OCI-LY3 (cell line): Measurements from ENCODE around the gene PMM2.

Experiments used
- H2AFZ ChIP-seq: fragments of 200-600, 300-600 bp; shearing (Covaris generic); 2 replicates; pipeline ENCODE4 v1.6.0; 2014; ENCODE audit warnings: antibody characterized with exemption, low read depth, low read length
- H3K27ac ChIP-seq: fragments of 200-600, 300-600 bp; sonication (generic); 2 replicates; pipeline ENCODE4 v1.5.1; 2014; ENCODE audit warnings: mild to moderate bottlenecking, low read length, moderate library complexity, mixed read lengths
- H3K27me3 ChIP-seq: fragments of 200-600, 300-600 bp; sonication (generic); 2 replicates; pipeline ENCODE4 v1.6.1; 2014; ENCODE audit warnings: low read depth, low read length, mixed read lengths
- H3K36me3 ChIP-seq: fragments of 200-600, 300-600 bp; sonication (generic); replicated peaks from 2 replicates; pipeline ENCODE3; 2014; ENCODE audit warnings: low read depth, low read length, mixed read lengths
- H3K4me1 ChIP-seq: fragments of 300-600, 200-600 bp; sonication (generic); 2 replicates; pipeline ENCODE4 v1.6.1; 2014; ENCODE audit warnings: low read length, mixed read lengths
- H3K4me2 ChIP-seq: fragments of 200-600, 300-600 bp; sonication (generic); 2 replicates; pipeline ENCODE4 v1.6.1; 2014; ENCODE audit warnings: low read length, mixed read lengths
- H3K4me3 ChIP-seq: fragments of 300-600, 200-600 bp; sonication (generic); 2 replicates; pipeline ENCODE4 v1.5.1; 2014; ENCODE audit warnings: antibody characterized with exemption, mild to moderate bottlenecking, low read length, moderate library complexity
- H3K79me2 ChIP-seq: fragments of 300-600, 200-600 bp; shearing (Covaris generic); 2 replicates; pipeline ENCODE4 v1.6.1; 2014; ENCODE audit warnings: mild to moderate bottlenecking, low read length, mixed read lengths
- H3K9ac ChIP-seq: fragments of 300-600, 200-600 bp; shearing (Covaris generic); 2 replicates; pipeline ENCODE4 v1.6.0; 2014; ENCODE audit warnings: mild to moderate bottlenecking, low read length, moderate library complexity
- H3K9me3 ChIP-seq: fragments of 200-600, 300-600 bp; shearing (Covaris generic); 2 replicates; pipeline ENCODE4 v1.6.1; 2014; ENCODE audit warnings: low read length, mixed read lengths; ENCODE audit not compliant: insufficient read depth
- H4K20me1 ChIP-seq: fragments of 200-600, 300-600 bp; sonication (generic); 2 replicates; pipeline ENCODE4 v1.6.1; 2016; ENCODE audit warnings: low read length, mixed read lengths; ENCODE audit not compliant: insufficient read depth
- EZH2phosphoT487 ChIP-seq: fragments of 200-600 bp; shearing (Covaris generic); IDR thresholded peaks from 2 replicates; pipeline ENCODE4 v1.6.1; 2018; ENCODE audit warnings: antibody characterized with exemption, mixed run types, low read depth
- TF ChIP-seq, protein P1 (sequence below): fragments of 200-600, 300-600 bp; sonication (generic); IDR thresholded peaks from 2 replicates; pipeline ENCODE4 v1.5.1; 2014; ENCODE audit warnings: antibody characterized with exemption, low read length, low read depth

PMM2 gene

DNA sequence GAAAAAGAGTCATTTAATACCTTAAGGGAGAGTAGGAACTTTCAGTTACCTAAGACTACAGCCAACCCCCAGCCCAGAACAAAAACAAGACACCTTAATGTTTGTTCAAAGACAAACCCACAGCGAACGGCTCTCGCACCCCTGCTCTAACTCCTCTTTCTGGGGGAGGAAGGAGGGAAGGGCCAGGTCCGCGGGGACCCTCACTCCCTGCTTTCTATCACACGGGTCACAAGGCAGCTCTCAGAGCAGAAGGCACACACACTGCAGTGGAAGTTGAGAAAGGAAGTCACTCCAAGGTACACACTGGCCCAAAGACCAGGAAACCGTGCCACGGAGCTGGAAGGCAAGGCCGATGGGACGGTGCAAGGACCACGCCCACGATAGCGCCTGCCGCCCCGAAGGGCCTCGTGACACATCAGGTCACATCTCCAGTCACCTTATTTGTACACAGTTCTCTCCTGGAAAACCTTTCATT is 94.5 kb downstream of the PMM2 start:
- Histone ChIP-seq H3K79me2 (no peaks in the 10 kb centered on the region), H3K9ac (no peak overlapping the region), H3K9me3 (no peaks in the 10 kb centered on the region), H3K36me3 (peaks cover 54% of the 10 kb centered on the region), H4K20me1 (peaks cover 31% of the 10 kb centered on the region), H3K27me3 (no peaks in the 10 kb centered on the region), H2AFZ (no peak overlapping the region), H3K27ac (peak overlapping the region; percentile 21), H3K4me2 (peak overlapping the region; percentile 37), H3K4me1 (peaks cover 23% of the 10 kb centered on the region), H3K4me3 (no peak overlapping the region)
- no peak for TF ChIP-seq EZH2phosphoT487
- TF ChIP-seq, protein P1, sequence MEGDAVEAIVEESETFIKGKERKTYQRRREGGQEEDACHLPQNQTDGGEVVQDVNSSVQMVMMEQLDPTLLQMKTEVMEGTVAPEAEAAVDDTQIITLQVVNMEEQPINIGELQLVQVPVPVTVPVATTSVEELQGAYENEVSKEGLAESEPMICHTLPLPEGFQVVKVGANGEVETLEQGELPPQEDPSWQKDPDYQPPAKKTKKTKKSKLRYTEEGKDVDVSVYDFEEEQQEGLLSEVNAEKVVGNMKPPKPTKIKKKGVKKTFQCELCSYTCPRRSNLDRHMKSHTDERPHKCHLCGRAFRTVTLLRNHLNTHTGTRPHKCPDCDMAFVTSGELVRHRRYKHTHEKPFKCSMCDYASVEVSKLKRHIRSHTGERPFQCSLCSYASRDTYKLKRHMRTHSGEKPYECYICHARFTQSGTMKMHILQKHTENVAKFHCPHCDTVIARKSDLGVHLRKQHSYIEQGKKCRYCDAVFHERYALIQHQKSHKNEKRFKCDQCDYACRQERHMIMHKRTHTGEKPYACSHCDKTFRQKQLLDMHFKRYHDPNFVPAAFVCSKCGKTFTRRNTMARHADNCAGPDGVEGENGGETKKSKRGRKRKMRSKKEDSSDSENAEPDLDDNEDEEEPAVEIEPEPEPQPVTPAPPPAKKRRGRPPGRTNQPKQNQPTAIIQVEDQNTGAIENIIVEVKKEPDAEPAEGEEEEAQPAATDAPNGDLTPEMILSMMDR, result no peak

DNA sequence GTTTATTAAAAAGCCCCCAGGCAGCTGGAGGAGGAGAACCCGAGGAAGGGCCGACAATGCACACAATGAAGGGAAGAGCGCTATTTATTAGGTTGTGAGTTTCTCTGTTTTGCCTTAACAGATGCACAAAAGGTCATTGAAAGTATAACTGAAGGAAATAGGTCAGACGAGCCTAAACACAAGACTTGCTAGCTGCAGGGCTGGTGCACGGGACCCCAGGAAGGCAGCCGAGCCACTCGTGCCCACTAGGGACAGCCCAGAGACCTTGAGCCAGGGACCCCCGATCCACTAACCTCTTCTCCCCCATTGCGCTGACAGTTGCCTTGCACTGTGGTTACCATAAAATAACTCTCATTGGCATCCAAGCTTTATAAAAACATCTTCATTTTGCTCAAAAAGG is 95.8 kb downstream of the PMM2 start:
- H2AFZ ChIP-seq, result no peak overlapping the region
- H3K27ac ChIP-seq, result no peak overlapping the region
- peaks cover 62% of the 10 kb centered on the region for H3K36me3 ChIP-seq
- H3K9me3 ChIP-seq, result no peaks in the 10 kb centered on the region
- no peak overlapping the region for H3K4me3 ChIP-seq
- TF ChIP-seq EZH2phosphoT487, result no peak
- TF ChIP-seq, protein P1, result no peak
- no peaks in the 10 kb centered on the region for H3K27me3 ChIP-seq
- H3K4me2 ChIP-seq, result no peak overlapping the region
- H3K79me2 ChIP-seq, result no peaks in the 10 kb centered on the region
- no peak overlapping the region for H3K9ac ChIP-seq
- peaks cover 31% of the 10 kb centered on the region for H4K20me1 ChIP-seq
- H3K4me1 ChIP-seq, result peaks cover 23% of the 10 kb centered on the region

DNA sequence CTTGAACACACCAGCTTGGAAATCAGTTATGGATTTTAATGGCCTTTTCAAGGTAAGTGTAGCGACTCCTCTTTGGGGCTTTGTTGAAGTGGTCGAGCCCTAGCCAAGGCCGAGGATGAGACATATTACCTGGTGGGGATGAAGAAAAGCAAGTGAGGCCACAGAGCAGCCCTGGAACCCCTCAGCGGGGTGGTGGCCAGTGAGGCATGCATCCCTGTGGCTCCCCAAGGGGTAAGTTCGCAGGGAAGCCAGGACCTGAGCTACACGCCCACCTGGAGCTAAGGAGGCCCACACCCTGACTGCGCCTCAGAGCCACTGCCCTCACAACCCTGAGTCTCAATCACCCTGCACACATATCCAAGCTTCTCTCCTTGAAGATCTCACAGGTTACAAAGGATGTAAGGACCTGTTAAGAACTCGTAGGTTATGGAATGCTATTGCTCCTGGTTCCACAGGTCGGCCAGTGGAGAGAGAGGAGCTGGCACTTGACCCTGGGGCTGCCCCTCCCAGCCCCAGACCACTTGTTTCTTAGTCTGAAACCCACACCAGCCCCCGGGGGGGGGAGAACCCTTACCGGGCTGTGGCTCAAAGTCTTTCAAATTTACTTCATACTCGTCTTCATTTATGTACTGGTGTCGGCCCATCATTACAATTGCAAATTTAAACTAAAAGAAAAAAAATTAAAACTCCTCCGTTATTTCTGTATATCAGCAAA is 96.5 kb downstream of the PMM2 start:
- Histone ChIP-seq H3K27me3 (no peaks in the 10 kb centered on the region), H3K4me2 (no peak overlapping the region), H3K36me3 (peaks cover 69% of the 10 kb centered on the region), H3K27ac (no peak overlapping the region), H2AFZ (no peak overlapping the region), H3K4me1 (peaks cover 23% of the 10 kb centered on the region), H3K9me3 (no peaks in the 10 kb centered on the region), H4K20me1 (peaks cover 31% of the 10 kb centered on the region), H3K9ac (no peak overlapping the region), H3K4me3 (no peak overlapping the region), H3K79me2 (no peaks in the 10 kb centered on the region)
- TF ChIP-seq EZH2phosphoT487, result no peak
- TF ChIP-seq, protein P1, result no peak

DNA sequence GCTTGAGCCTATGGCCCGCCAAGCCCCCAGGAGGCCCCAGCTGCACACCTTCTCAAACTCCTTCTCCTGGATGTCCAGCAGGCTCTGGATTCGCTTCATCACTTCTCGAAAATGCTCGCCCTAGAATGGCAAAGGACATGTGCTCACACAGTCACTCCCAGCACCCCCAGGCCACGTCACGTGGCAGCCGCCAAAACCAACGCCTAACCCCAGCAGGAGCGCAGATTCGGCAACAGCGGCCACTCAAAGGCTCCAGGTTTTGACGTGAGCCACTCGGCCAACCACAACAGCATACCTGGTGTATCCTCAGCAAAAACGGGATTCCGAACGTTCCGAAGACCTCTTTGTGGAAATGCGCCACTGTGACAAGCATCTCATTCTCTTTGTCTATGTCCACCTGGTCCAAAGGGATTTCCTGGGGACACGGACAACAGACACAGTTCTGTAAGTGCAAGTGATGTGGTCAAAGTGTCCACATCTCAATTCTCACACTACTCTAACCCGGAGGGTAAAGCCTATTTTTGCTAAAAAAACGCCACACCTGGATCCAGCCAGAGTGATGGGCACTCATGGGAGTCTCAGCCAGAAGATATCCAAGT is 97.2 kb downstream of the PMM2 start:
- peaks cover 74% of the 10 kb centered on the region for H3K36me3 ChIP-seq
- no peaks in the 10 kb centered on the region for H3K79me2 ChIP-seq
- no peak overlapping the region for H3K4me3 ChIP-seq
- H3K9me3 ChIP-seq, result no peaks in the 10 kb centered on the region
- TF ChIP-seq EZH2phosphoT487, result no peak
- TF ChIP-seq, protein P1, result no peak
- peaks cover 23% of the 10 kb centered on the region for H3K4me1 ChIP-seq
- no peak overlapping the region for H3K9ac ChIP-seq
- no peak overlapping the region for H3K4me2 ChIP-seq
- no peaks in the 10 kb centered on the region for H3K27me3 ChIP-seq
- no peak overlapping the region for H3K27ac ChIP-seq
- no peak overlapping the region for H2AFZ ChIP-seq
- peaks cover 28% of the 10 kb centered on the region for H4K20me1 ChIP-seq
